HG02798 (cell line): ENCODE results near the gene VAV2.

Experiments
- ATAC-seq: cut with Tn5 transposase; IDR thresholded peaks from one replicate; pipeline ENCODE4 v1.9.1; 2021; ENCODE audit warnings: mild to moderate bottlenecking; ENCODE audit not compliant: unreplicated experiment, poor library complexity

The VAV2 gene

GRCh38 chr9:133725886-133726285, 266.2 kb downstream of the VAV2 start:
- ATAC-seq, result no peak

GRCh38 chr9:133718563-133719315, 273.4 kb downstream of the VAV2 start:
- ATAC-seq, result no peak

DNA sequence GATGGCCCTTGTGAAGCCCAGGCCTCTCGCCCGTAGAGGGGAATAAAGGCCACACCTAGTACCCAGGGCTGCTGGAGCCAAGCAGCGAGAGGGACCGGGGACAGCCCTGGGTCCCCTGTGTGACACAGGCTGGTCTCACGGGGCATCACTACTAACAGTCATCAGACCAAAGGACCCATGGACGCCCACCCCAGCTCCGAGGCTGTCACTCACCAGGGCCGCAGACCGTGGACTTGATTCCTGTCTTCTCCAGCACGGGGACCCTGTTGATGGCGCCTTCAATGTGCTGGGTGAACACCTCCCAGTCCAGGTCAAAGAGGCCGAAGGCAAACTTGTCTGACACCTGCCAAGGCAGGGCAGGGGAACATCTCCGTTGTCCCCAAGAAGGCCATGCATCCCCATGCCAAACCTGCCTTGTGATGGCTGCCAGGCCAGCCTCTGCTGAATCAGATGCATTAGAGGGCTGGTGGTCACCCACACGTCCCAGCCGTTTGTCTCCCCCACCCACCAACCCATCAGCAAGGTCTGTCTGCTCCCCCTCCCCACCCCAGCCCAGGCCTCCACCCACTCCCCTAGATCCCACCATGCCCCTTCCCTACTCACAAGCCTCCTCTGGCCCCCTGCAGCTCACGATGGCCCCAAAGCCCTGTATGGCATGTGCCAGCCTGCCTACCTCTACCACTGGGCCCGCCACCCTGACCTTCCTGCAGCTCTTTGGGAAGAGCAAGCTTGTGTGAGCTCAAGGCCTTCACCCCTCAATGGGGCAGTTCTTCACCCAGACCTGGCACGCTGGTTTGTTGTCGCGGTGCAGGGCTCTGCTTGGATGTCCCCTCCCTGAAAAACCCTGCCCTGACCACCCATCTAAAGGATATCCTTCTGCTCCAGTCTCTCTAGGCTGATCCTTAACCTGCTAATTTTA, 274.8 kb downstream of the VAV2 start:
- no peak for ATAC-seq

- ATAC-seq, result no peak
Observed at GRCh38 chr9:133716564-133717112, 275.5 kb downstream of the VAV2 start.

- no peak for ATAC-seq
Observed at GRCh38 chr9:133715866-133716563, 276.1 kb downstream of the VAV2 start.

DNA sequence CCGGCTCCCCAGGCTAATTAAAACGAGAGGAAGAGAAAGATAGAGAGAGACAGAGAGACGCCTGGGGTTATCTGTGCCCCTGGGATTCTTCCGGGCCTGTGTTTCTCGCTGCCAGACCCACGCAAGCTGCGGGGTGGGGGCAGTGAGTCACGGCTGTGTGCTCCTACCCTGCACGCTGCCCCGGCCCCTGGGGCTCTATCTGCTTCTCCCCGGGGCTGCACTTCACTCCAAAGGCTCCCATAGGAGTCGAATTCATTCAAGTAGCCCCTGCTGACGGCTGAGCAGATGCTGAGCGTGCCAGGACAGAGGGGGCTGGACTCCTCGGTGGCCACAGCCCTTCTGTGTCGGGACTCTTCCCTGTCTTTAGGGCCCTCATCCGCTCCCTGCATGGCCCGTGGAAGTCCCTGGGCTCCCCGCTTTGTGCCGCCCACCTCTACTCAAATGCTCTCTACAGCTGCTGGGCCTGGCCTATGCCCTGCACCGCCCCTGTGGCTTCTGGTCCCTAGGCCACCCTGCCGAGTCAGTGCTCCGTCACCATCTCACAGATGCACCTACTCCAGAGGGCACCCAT, 276.7 kb downstream of the VAV2 start:
- no peak for ATAC-seq

- ATAC-seq, result no peak
Observed at GRCh38 chr9:133714606-133715294, 277.4 kb downstream of the VAV2 start.

DNA sequence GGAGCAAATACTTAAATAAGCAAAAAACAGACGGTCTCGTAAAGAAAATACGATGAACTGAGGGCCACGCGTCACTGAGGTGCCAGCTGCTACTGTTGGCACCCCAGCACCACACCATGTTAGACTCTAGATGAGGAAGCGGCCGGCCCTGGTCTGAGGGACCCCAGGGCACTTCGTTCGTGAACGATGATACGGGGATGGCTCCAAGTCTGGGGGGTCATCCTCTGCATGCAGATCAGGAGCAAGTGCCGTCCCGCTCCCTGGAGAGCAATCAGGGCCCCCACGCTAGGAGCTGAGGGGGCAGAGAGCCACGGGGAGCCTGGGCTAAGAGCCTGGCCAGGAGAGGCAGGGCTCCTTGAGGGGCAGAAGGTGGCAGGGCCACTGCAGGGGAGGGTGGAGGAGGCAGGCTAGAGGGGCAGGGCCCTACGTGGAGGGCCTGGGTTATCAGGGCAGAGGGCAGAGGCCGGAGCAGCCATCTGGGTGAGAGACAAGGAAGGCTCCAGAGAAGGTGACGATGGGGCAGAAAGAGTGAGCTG, 278.1 kb downstream of the VAV2 start:
- no peak for ATAC-seq

DNA sequence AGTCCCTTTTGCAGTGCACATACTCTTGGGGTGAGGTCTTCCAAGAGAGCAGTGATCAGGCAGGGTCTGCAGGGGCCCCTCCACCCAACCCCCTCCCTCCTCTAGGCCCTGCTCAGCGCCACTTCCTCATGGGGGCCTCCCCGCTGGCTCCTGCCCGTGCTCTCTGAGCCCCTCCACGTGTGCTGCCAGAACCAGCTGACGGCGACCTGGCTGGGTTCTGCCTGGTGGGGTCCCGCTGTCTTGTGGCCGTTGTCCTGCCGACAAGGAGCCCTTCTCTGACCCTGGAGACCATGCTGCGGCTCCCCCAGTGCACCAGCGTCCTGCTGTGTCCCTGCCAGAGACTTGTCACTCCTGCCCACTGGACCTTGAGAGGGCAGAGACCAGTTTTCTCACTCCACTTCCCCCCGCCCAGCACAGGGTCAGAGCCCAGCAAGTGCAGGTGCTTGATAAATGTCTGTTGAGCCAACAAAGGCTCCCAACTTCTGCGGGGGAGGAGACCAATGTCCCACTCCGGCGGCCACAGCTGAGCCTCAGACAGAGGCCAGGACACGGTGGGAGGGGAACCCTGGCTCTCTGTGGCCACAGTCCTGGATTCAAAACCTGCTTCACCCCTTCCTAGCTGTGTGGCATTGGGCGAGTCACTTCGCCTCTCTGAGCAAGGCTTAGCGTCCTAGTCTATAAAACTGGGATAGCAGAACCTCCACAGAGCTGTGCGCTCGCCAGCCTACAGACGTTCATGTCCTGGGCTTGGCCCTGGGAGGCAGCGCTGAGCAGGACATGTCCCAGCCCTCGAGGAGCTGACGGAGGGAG, 278.8 kb downstream of the VAV2 start:
- no peak for ATAC-seq

- no peak for ATAC-seq
Observed at GRCh38 chr9:133712221-133713100, 279.7 kb downstream of the VAV2 start.
